Measurements from ENCODE around the gene RAET1E.

DNA sequence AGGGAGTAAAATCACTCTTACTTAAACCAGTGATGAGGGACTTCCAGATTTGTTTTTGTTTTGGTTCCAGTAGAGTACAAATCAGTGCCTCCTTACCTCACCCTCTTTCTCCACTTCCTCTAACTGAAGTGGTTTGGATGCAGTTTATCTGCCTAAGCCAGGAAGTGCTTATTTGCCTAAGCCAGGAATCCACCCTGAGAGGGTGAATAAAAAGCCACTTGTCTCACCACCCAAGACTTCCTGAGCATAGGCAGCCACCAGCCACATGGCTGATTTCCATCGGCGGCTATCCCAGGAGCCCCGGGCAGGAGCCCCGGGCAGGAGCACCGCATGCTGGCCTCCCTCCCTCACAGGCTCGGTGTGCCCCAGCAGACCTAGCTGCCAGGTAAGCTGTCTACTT, 45.7 kb downstream of the RAET1E start:
- no peak for TF ChIP-seq GATA3 (IDR thresholded peaks at IDR 0.05; ENCODE audit: low read depth, low read length)
- TF ChIP-seq GATA2 (IDR thresholded peaks at IDR 0.05; ENCODE audit: low read depth, low read length): no peak

Data from SH-SY5Y (cell line).